Activated naive CD8-positive, alpha-beta T cell treated with anti-CD3 and anti-CD28 coated beads, Interleukin-2, amount 10 ng/mL, durations not matched to agents 7 days and 5 days (primary cell): ENCODE measurements around the gene NDEL1. TPM values are rescaled to one million over a fixed set of nuclear protein-coding genes. Genes with fewer than 3 reads are reported as not detected.

ENCODE experiments used
- ATAC-seq: fragments of 150-1000 bp; cut with Tn5 transposase; one replicate; pipeline ENCODE4 v1.10.0; 2021; ENCODE audit warnings: low read depth, moderate library complexity
- POLR2A ChIA-PET: fragments of 350-600 bp; sonication (Branson Sonifier 250); formaldehyde crosslinking; loops from one replicate; lab custom pipeline; 2021; ENCODE audit warnings: antibody characterized with exemption; lab: Charles Lee
- DNase-seq: peaks from one replicate; pipeline ENCODE4 v3.0.0; 2021
- H3K27ac Mint-ChIP-seq: one replicate; pipeline ENCODE4 v1.8.0; 2022; ENCODE audit warnings: mild to moderate bottlenecking, mixed read lengths
- H3K27me3 Mint-ChIP-seq: one replicate; pipeline ENCODE4 v1.8.0; 2022; ENCODE audit warnings: mild to moderate bottlenecking, moderate library complexity, mixed read lengths
- H3K36me3 Mint-ChIP-seq: one replicate; pipeline ENCODE4 v1.8.0; 2021; ENCODE audit warnings: mild to moderate bottlenecking, mixed read lengths
- H3K4me1 Mint-ChIP-seq: one replicate; pipeline ENCODE4 v1.8.0; 2021; ENCODE audit warnings: mixed read lengths
- H3K4me3 Mint-ChIP-seq: one replicate; pipeline ENCODE4 v1.8.0; 2022; ENCODE audit warnings: mild to moderate bottlenecking, moderate library complexity, mixed read lengths
- H3K9me3 Mint-ChIP-seq: one replicate; pipeline ENCODE4 v1.8.0; 2021; ENCODE audit warnings: mixed read lengths
- total RNA-seq, 2 experiments: library from RNA; stranded (reverse); gene quantifications; one replicate each; pipeline ENCODE4 v1.2.3, GENCODE V29; 2021

Gene NDEL1
- total RNA-seq, 2 experiments from 2014 or later: 68.4 to 79.0 TPM

DNA sequence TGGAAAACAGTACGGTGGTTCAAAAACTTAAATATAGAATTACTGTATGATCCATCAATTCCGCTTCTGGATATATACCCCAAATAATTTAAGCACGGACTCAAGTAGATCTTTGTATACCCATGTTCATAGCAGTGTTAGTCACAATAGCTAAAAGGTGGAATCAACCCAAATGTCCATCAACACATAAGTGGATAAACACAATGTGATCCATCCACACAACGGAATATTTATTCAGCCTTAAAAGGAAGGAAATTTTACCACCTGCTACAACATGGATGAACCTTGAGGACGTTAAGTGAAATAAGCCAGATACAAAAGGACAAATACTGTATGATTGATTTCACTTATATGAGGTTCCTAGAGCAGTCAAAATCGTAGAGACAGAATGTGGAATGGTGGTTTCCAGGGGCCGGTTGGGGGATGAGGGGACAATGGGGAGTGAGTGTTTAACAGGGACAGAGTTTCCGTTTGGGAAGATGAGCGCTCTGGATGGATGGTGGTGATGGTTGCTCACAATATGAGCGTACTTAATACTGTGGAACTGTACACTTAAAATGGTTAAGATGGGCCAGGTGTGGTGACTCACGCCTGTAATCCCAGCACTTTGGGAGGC lies 32.7 kb upstream of the NDEL1 start:
- H3K27ac Mint-ChIP-seq: no peak overlapping the region
- POLR2A ChIA-PET: no interaction called here
- ATAC-seq: no peak
- peaks cover 21% of the 10 kb centered on the region for H3K27me3 Mint-ChIP-seq
- H3K4me1 Mint-ChIP-seq: no peaks in the 10 kb centered on the region
- H3K36me3 Mint-ChIP-seq: no peaks in the 10 kb centered on the region
- DNase-seq: no peak
- H3K9me3 Mint-ChIP-seq: no peaks in the 10 kb centered on the region
- no peak overlapping the region for H3K4me3 Mint-ChIP-seq

DNA sequence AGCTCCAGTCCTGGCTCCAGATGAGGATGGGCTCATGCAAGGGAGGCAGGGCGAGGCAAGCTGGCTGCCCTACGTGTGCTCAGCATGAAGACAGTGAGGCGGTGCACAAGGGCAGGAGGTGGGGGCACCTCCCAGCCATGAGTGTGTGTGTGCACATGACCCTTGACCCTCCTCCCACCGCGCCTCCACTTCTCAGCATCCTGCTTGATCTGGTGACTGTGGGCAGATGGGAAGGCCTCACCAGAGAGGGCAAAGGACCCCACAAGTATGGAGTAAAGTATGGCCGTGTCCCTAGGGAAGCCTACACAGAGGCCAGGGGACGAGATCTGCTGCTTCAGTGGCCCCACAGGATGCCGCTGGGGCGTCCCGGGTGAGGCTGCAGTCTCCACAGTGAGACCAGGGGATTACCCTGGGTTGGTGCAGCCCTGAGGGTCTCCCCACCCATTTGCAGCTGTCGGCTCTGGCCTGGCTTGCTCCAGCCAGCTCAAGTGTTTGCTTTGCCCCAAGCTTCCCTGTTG lies 30.1 kb upstream of the NDEL1 start:
- Mint-ChIP-seq H3K4me1 (peaks cover 12% of the 10 kb centered on the region), H3K27ac (no peak overlapping the region), H3K4me3 (no peak overlapping the region), H3K9me3 (no peaks in the 10 kb centered on the region), H3K36me3 (no peaks in the 10 kb centered on the region), H3K27me3 (peaks cover 22% of the 10 kb centered on the region)
- no peak for ATAC-seq
- DNase-seq: no peak
- POLR2A ChIA-PET: no interaction called here

DNA sequence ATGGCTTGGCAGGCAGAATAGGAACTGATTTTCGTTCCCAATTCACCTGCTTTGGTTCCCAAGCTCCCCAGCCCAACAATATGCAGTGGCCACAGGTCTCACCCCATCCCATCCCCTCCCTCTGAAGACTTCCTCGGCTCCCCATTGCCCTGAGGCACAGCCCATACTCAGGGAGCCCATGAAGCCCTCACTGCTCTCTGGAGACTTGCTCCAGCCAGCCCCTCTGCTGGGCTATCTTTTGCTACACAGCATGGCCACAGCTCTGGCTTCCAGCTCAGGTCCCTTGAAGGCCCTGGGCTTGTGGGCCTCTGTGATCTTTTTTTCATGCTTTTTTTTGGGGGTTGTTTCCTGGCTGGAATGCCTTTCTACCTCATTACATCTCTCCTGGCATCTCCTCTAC lies 29.5 kb upstream of the NDEL1 start:
- H3K4me3 Mint-ChIP-seq: no peak overlapping the region
- POLR2A ChIA-PET: no interaction called here
- H3K27ac Mint-ChIP-seq: no peak overlapping the region
- H3K27me3 Mint-ChIP-seq: peaks cover 23% of the 10 kb centered on the region
- no peaks in the 10 kb centered on the region for H3K9me3 Mint-ChIP-seq
- DNase-seq (no peak), ATAC-seq (no peak)
- no peaks in the 10 kb centered on the region for H3K36me3 Mint-ChIP-seq
- H3K4me1 Mint-ChIP-seq: peaks cover 15% of the 10 kb centered on the region

DNA sequence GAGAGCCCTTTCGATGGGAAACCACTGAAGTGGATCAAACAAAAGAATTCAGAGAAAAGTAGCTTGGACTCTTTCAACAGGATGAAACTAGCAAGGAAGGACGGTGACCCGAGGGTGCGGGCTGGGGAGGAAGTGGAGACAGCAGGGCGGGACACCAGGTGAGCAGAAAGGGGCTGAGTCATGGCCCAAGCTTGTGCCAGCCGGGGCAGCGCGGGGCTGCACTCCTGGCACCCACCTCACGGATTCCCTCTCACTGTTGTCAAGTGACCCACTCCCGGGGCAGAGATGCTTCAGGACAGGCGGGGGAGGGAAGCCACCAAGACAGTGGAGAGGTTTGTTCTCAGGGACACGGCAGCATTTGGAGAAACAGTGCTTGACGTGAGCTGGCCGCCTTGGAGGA lies 27.3 kb upstream of the NDEL1 start:
- POLR2A ChIA-PET: no interaction called here
- no peaks in the 10 kb centered on the region for H3K9me3 Mint-ChIP-seq
- DNase-seq (no peak), ATAC-seq (peak; percentile 41)
- H3K36me3 Mint-ChIP-seq: no peaks in the 10 kb centered on the region
- H3K27ac Mint-ChIP-seq: no peak overlapping the region
- peaks cover 32% of the 10 kb centered on the region for H3K4me1 Mint-ChIP-seq
- no peak overlapping the region for H3K4me3 Mint-ChIP-seq
- peaks cover 26% of the 10 kb centered on the region for H3K27me3 Mint-ChIP-seq

DNA sequence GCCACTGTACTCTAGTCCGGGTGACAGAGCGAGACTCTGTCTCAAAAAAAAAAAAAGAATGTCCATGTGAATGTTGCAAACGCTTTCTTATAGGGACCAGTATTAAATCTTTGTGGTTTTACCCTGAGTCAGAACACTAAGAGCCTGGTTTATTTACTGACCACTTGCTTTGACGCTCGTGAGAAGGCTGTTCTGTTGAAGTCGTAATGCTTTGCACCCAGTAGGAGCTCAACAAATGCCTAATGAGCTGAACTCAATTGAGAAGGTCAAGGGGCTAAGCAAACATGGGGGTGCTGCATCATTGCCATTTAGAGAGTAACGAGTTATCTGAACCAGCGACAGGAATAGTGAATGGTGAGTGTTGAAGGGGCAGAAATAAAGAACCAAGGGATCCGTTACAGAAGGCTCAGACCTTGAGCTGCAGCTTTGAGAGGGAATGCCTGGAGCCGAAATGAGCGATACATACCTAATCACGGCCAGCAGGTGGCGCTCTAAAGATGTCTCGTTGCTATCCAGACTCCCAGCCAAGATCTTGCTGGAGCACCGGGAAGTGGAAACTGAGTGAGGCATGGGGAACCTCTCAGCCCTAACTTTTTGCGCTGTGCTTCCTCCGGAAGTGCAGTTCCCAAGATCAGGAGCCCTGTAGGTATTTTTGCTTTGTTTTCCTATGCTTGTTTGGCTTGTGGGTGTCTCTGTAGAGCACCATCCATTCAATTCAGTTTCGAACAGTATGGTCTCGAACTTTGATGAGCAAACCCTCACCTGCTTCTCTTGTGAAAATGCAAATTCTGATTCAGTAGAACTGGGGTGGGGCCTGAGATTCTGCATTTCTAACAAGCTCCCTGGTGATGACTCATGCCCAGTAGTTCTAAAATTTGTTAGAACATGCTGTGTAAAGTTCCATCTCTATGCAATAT lies 25.5 kb upstream of the NDEL1 start:
- DNase-seq (peak; percentile 80), ATAC-seq (peak; percentile 57)
- Mint-ChIP-seq H3K27ac (no peak overlapping the region), H3K36me3 (no peaks in the 10 kb centered on the region), H3K4me3 (no peak overlapping the region), H3K4me1 (peaks cover 38% of the 10 kb centered on the region), H3K27me3 (peaks cover 29% of the 10 kb centered on the region), H3K9me3 (no peaks in the 10 kb centered on the region)
- POLR2A ChIA-PET: interaction anchor here (0.8 to 1.5 kb wide), 4 partner anchors 25 to 336 kb away, joined by 3 to 12 read pairs (median 4); partner anchors contain the start of gene NDEL1

DNA sequence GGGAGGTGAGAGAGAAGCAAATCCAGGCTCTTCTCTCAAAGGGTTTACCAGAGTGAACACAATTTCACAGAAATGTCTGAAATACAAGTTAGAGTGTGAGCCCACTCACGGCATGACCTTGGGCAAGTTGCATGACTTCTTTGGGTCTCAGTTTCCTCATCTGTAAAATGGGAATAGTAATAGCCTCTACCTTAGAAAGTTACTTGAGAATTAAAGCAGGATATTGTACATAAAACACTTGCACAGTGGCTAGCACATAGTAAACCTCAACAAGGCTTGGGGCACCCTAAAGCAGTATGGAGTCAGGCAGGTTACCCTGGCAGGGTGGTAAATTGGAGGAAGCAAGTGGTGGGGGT lies 24.8 kb upstream of the NDEL1 start:
- H3K9me3 Mint-ChIP-seq: no peaks in the 10 kb centered on the region
- peaks cover 34% of the 10 kb centered on the region for H3K27me3 Mint-ChIP-seq
- POLR2A ChIA-PET: interaction anchor here (0.8 to 1.5 kb wide), 4 partner anchors 25 to 335 kb away, joined by 3 to 12 read pairs (median 4); partner anchors contain the start of gene NDEL1
- H3K27ac Mint-ChIP-seq: no peak overlapping the region
- DNase-seq: no peak
- no peaks in the 10 kb centered on the region for H3K36me3 Mint-ChIP-seq
- H3K4me3 Mint-ChIP-seq: no peak overlapping the region
- ATAC-seq: no peak
- peaks cover 38% of the 10 kb centered on the region for H3K4me1 Mint-ChIP-seq

DNA sequence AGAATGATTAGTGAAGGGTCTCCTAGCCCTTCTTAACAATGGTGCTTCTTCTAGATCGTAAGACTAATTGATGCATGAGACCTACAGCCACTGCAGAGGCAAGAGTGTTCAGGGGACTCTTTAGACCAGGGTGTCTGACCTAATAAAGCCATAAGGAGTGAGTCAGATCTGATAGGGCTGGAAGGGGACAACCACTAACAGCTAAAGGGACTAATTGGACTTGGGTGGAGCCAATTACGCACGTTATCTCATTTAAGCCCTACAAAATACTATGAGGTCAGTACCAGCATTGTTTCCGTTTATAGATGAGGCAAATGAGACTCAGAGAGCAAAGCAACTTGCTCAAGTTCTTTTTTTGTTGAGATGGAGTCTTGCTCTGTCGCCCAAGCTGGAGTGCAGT lies 23.6 kb upstream of the NDEL1 start:
- Mint-ChIP-seq H3K4me1 (peaks cover 38% of the 10 kb centered on the region), H3K27ac (no peak overlapping the region), H3K36me3 (no peaks in the 10 kb centered on the region), H3K4me3 (no peak overlapping the region), H3K27me3 (peaks cover 46% of the 10 kb centered on the region), H3K9me3 (no peaks in the 10 kb centered on the region)
- no peak for ATAC-seq
- POLR2A ChIA-PET: interaction anchor here (1.8 kb wide), 1 partner anchor 24 kb away, joined by 4 read pairs; the partner anchor contains the start of gene NDEL1
- DNase-seq: no peak

DNA sequence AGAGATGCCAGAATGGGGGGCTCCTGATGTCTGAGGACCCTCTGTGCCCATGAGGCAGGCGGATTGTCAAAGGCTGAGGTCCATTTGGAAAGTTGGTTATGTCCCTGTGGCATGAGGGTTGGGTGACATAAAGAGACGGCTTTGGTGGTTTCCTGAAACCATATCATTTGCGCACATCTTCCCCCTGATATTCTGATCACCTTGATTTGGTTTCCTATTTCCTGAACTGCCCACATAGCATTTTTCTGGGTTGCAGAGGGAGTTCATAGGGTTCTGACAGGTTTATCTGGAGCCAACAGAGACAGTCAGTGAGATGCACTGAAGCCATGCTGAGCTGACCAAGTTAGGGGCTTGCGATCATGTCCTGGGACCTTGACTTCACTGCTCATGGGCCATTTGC lies 22.4 kb upstream of the NDEL1 start:
- peaks cover 36% of the 10 kb centered on the region for H3K4me1 Mint-ChIP-seq
- no peaks in the 10 kb centered on the region for H3K9me3 Mint-ChIP-seq
- peaks cover 57% of the 10 kb centered on the region for H3K27me3 Mint-ChIP-seq
- no peak for DNase-seq
- ATAC-seq: peak; percentile 53
- POLR2A ChIA-PET: interaction anchor here (1.8 kb wide), 1 partner anchor 22 kb away, joined by 4 read pairs; the partner anchor contains the start of gene NDEL1
- no peaks in the 10 kb centered on the region for H3K36me3 Mint-ChIP-seq
- no peak overlapping the region for H3K27ac Mint-ChIP-seq
- H3K4me3 Mint-ChIP-seq: no peak overlapping the region

DNA sequence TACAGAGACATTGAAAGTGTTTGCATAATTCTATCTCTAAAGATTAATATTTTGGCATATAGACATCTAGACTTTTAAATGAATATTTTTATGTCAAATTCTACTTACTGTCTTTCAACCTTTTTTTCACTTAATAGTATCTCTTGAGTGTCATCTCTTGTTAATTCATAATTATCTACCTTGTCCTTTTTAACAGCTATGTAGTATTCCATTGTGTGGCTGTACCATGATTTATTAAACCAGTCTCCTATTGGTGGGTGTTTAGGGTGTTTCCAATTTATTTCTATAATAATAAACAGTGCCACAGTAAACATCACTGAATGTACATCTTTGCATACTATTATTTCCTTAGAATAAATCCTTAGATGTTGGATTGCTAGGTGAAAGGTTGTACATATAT lies 21.7 kb upstream of the NDEL1 start:
- Mint-ChIP-seq H3K36me3 (no peaks in the 10 kb centered on the region), H3K27me3 (peaks cover 57% of the 10 kb centered on the region), H3K9me3 (no peaks in the 10 kb centered on the region), H3K4me3 (no peak overlapping the region), H3K4me1 (peaks cover 31% of the 10 kb centered on the region), H3K27ac (no peak overlapping the region)
- ATAC-seq (no peak), DNase-seq (no peak)
- POLR2A ChIA-PET: interaction anchor here (1.8 kb wide), 1 partner anchor 22 kb away, joined by 4 read pairs; the partner anchor contains the start of gene NDEL1

DNA sequence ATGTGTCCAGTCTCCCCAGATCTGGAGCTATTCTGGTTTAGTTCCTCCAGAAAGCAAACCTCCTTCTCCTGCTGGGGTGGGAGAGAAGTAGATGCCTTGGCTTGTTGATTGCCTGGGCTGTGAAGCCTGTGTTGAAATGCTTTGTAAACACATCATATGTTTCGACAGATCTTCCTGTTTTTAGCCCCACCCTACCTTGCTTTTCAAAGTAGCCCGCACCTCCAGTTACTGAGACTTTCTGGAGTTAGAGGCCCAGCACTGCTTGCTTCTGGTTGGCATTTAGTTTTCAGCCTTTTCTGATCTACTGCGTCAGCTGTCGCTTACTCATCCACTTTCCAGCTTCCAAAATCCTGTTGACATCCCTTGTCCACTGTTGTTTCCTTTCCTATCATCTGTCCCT lies 17.9 kb upstream of the NDEL1 start:
- Mint-ChIP-seq H3K4me1 (peaks cover 11% of the 10 kb centered on the region), H3K36me3 (no peaks in the 10 kb centered on the region), H3K4me3 (no peak overlapping the region), H3K27me3 (peaks cover 64% of the 10 kb centered on the region), H3K9me3 (no peaks in the 10 kb centered on the region), H3K27ac (no peak overlapping the region)
- DNase-seq: no peak
- POLR2A ChIA-PET: no interaction called here
- no peak for ATAC-seq

DNA sequence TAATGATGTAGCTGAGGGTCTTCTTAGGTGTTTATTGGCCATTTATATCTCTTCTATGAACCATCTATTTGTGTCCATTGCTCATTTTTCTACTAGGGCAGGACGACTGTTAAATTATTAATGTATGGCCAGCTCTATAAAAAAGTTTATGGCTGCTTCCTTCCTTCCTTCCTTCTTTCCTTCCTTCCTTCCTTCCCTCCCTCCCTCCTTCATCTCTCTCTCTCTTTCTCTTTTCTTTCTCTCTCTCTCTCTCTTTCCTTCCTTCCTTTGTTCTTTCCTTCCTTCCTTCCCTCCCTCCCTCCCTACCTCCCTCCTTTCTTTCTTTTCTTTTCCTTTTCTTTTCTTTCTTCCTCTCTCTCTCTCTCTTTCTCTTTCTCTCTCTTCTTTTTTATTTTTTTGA lies 17.2 kb upstream of the NDEL1 start:
- no peaks in the 10 kb centered on the region for H3K36me3 Mint-ChIP-seq
- H3K27ac Mint-ChIP-seq: no peak overlapping the region
- POLR2A ChIA-PET: no interaction called here
- peaks cover 68% of the 10 kb centered on the region for H3K27me3 Mint-ChIP-seq
- no peaks in the 10 kb centered on the region for H3K9me3 Mint-ChIP-seq
- no peak for DNase-seq
- H3K4me1 Mint-ChIP-seq: peaks cover 5% of the 10 kb centered on the region
- no peak overlapping the region for H3K4me3 Mint-ChIP-seq
- ATAC-seq: no peak

DNA sequence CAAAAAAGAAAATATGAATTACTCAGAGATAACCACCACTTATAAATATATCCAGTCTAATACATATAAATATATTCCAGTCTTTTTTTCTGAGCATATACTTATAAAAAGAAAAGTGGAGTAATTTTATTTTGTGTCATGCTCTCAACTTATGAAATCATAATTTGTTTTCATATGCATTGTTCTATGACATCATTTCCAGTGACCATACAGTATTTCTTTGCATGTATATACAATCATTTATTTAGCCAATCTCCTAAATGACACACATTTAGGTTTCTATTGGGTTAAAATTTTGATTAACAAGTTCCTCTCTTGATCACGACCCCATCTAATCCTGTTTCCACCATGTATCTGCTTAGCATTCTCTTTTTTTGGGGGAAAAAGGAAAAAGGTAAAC lies 16.4 kb upstream of the NDEL1 start:
- DNase-seq (no peak), ATAC-seq (no peak)
- Mint-ChIP-seq H3K4me3 (no peak overlapping the region), H3K36me3 (no peaks in the 10 kb centered on the region), H3K27ac (no peak overlapping the region), H3K27me3 (peaks cover 72% of the 10 kb centered on the region), H3K9me3 (no peaks in the 10 kb centered on the region), H3K4me1 (peaks cover 3% of the 10 kb centered on the region)
- POLR2A ChIA-PET: no interaction called here

DNA sequence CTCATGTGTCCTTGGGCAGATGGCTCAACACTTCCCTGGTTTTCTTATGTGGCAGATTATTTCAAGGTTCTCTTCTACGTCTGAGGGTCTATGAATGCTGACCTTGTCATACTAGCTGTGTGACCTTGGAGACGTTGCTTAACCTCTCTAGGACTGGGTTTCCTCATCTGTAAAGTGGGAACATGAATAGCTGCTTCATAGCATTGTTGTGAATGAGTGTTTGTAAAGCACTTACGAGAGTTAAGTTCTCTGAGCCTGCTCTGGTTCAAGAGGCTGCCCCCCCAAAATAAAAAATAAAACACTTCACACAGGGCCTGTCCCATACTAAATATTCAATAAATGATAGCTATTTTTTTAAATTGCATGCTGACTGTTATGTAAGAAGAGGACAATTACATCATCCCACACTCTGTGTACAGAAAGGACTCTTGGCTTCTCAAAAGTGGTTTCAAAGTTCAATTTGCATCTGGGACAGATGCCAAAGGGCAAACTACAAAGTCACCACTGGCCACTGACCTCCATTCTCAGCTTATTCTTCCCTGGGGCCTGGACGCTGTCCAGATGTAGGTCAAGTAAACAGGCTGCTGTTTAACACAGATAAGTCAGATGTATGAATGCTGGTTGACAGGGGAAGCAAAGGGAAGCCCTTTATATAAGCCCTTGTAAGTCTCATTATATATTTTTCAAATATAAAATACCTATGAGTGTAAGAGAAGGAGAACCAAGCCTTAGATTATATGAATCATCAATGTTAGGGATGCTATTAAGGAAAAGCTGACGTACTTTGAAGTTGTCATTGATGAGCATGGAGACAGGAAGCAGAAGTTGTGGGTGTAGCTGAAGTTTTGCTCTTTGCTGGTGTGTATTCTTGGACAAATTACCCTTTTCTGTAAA lies 15.4 kb upstream of the NDEL1 start:
- ATAC-seq (no peak), DNase-seq (no peak)
- Mint-ChIP-seq H3K27ac (no peak overlapping the region), H3K27me3 (peaks cover 76% of the 10 kb centered on the region), H3K4me1 (no peaks in the 10 kb centered on the region), H3K36me3 (no peaks in the 10 kb centered on the region), H3K4me3 (no peak overlapping the region), H3K9me3 (no peaks in the 10 kb centered on the region)
- POLR2A ChIA-PET: no interaction called here
